ENCODE measurements around the gene ADGRG2. TPM values are rescaled to one million over a fixed set of nuclear protein-coding genes. Genes with fewer than 3 reads are reported as not detected.

ADGRG2 gene
- 10 to 100 TPM in 1 of 4 donors, 1 to 10 TPM in 3; 8.3 to 13.1 (median 8.8) TPM for total RNA-seq

GRCh38 chrX:19121898-19122640 lies at the start of gene ADGRG2:
Gene ADGRG2, minus strand, starts transcription at chrX:19122468. Its CDS starts 53,634 bp downstream, at chrX:19068834.
- no peak for TF ChIP-seq CTCF (IDR thresholded peaks at IDR 0.05)
- peak; percentile 85 for ATAC-seq (ENCODE audit: low FRiP score)
- no peak for DNase-seq (ENCODE audit: low spot score)

- TF ChIP-seq CTCF (IDR thresholded peaks at IDR 0.05), result no peak
- DNase-seq (ENCODE audit: low spot score) (no peak), ATAC-seq (ENCODE audit: low FRiP score) (no peak)
These were observed 46.3 kb upstream of the ADGRG2 start for GRCh38 chrX:19168609-19169008.

- ATAC-seq (ENCODE audit: low FRiP score) (no peak), DNase-seq (ENCODE audit: low spot score) (no peak)
- no peak for TF ChIP-seq CTCF (IDR thresholded peaks at IDR 0.05)
These were observed 40.6 kb upstream of the ADGRG2 start for GRCh38 chrX:19162851-19163250.

- ATAC-seq (ENCODE audit: low FRiP score) (no peak), DNase-seq (ENCODE audit: low spot score) (no peak)
- TF ChIP-seq CTCF (IDR thresholded peaks at IDR 0.05), result no peak
These were observed 33.9 kb upstream of the ADGRG2 start for GRCh38 chrX:19156186-19156585.

GRCh38 chrX:19152762-19153161 lies 30.5 kb upstream of the ADGRG2 start:
- no peak for TF ChIP-seq CTCF (IDR thresholded peaks at IDR 0.05)
- no peak for DNase-seq (ENCODE audit: low spot score)
- ATAC-seq (ENCODE audit: low FRiP score), result no peak

- TF ChIP-seq CTCF (IDR thresholded peaks at IDR 0.05), result no peak
- DNase-seq (ENCODE audit: low spot score) (no peak), ATAC-seq (ENCODE audit: low FRiP score) (no peak)
These were observed 14.8 kb upstream of the ADGRG2 start for GRCh38 chrX:19137067-19137466.

GRCh38 chrX:19133784-19134183 lies 11.5 kb upstream of the ADGRG2 start:
- TF ChIP-seq CTCF (IDR thresholded peaks at IDR 0.05), result no peak
- ATAC-seq (ENCODE audit: low FRiP score), result no peak

More at GRCh38 chrX:19133784-19134183, 11.5 kb upstream of the ADGRG2 start:
- DNase-seq (ENCODE audit: low spot score), result no peak
